Keratinocyte (primary cell): ENCODE data around the gene SLC8A3. TPM values are rescaled to one million over a fixed set of nuclear protein-coding genes. Genes with fewer than 3 reads are reported as not detected.
"Not testable (repeated sequence)": the region's sequence is repeated elsewhere in the genome, so short reads cannot be mapped to it uniquely, and the experiment has no call there.

Source experiments
- DNase-seq: peaks from one replicate; pipeline ENCODE4 v3.0.0-alpha.2; 2011; ENCODE audit warnings: low read depth, missing footprints, low spot score
- FAIRE-seq: peaks from 2 replicates; lab custom pipeline; 2011; peaks lifted over from hg19 to GRCh38; lab: Jason Lieb, UNC
- H2AFZ ChIP-seq: 2 replicates; pipeline ENCODE4 v1.6.0; 2012; ENCODE audit warnings: low read length, control low read depth, inconsistent platforms; ENCODE audit not compliant: control insufficient read depth
- H3K27ac ChIP-seq: 2 replicates; pipeline ENCODE4 v1.5.1; 2011; ENCODE audit warnings: low read length; ENCODE audit not compliant: control insufficient read depth, insufficient read depth
- H3K27me3 ChIP-seq: 3 replicates; pipeline ENCODE4 v1.6.0; 2011; ENCODE audit warnings: low read length; ENCODE audit not compliant: control insufficient read depth, insufficient read depth; ENCODE audit errors: extremely low read depth
- H3K36me3 ChIP-seq, 2 experiments: 2 replicates in 1 of 2; 3 replicates in 1 of 2; pipeline ENCODE4 v1.5.1; 2011; ENCODE audit warnings: low read length in 2 of 2, mild to moderate bottlenecking in 1 of 2; ENCODE audit not compliant: control insufficient read depth in 2 of 2, insufficient read depth in 2 of 2; ENCODE audit errors: extremely low read depth in 1 of 2
- H3K4me1 ChIP-seq: 3 replicates; pipeline ENCODE4 v1.5.1; 2011; ENCODE audit warnings: low read length; ENCODE audit not compliant: control insufficient read depth, insufficient read depth; ENCODE audit errors: extremely low read depth
- H3K4me2 ChIP-seq: 3 replicates; pipeline ENCODE4 v1.6.0; 2011; ENCODE audit warnings: low read depth, low read length; ENCODE audit not compliant: control insufficient read depth, insufficient read depth; ENCODE audit errors: extremely low read depth
- H3K4me3 ChIP-seq, 3 experiments: fragments of 200-600 bp in 1 of 3; sonication (generic) in 1 of 3; 2 replicates in 2 of 3; 3 replicates in 1 of 3; pipeline ENCODE4 v1.5.1; 2011 to 2016; ENCODE audit warnings: low read length in 3 of 3, mild to moderate bottlenecking in 3 of 3, control low read depth in 2 of 3, inconsistent platforms in 1 of 3, low read depth in 1 of 3, mixed read lengths in 1 of 3, mixed run types in 1 of 3, moderate library complexity in 1 of 3; ENCODE audit not compliant: control insufficient read depth in 2 of 3, insufficient read depth in 2 of 3; ENCODE audit errors: extremely low read depth in 1 of 3
- H3K79me2 ChIP-seq: 2 replicates; pipeline ENCODE4 v1.6.0; 2012; ENCODE audit warnings: low read length; ENCODE audit not compliant: control insufficient read depth, insufficient read depth
- H3K9ac ChIP-seq: 3 replicates; pipeline ENCODE4 v1.6.0; 2011; ENCODE audit warnings: low read length; ENCODE audit not compliant: control insufficient read depth, insufficient read depth; ENCODE audit errors: extremely low read depth
- H3K9me1 ChIP-seq: 3 replicates; pipeline ENCODE4 v1.6.0; 2011; ENCODE audit warnings: low read length; ENCODE audit not compliant: control insufficient read depth, insufficient read depth; ENCODE audit errors: extremely low read depth
- H3K9me3 ChIP-seq: 2 replicates; pipeline ENCODE4 v1.5.1; 2012; ENCODE audit warnings: low read depth, low read length; ENCODE audit not compliant: control insufficient read depth
- H4K20me1 ChIP-seq: 3 replicates; pipeline ENCODE4 v1.6.0; 2011; ENCODE audit warnings: low read length; ENCODE audit not compliant: control insufficient read depth, insufficient read depth; ENCODE audit errors: extremely low read depth
- CTCF ChIP-seq, 3 experiments: IDR thresholded peaks in 1 of 3; conservative IDR thresholded peaks in 1 of 3; optimal IDR thresholded peaks in 1 of 3; 2 replicates in 2 of 3; 3 replicates in 1 of 3; pipeline versions ENCODE3 to v1.5.1; 2011; ENCODE audit warnings: low read length in 3 of 3, mild to moderate bottlenecking in 3 of 3, moderate library complexity in 2 of 3, control low read depth in 1 of 3, inconsistent platforms in 1 of 3; ENCODE audit not compliant: insufficient read depth in 2 of 3; ENCODE audit errors: extremely low read depth in 1 of 3
- EZH2 ChIP-seq: IDR thresholded peaks from one replicate; pipeline ENCODE4 v1.6.1; 2012; ENCODE audit warnings: inconsistent platforms, mild to moderate bottlenecking, low read length, moderate library complexity
- dilution Hi-C: fragments of 300-500 bp; cut with MboI; formaldehyde crosslinking; loops from one replicate; pipeline ENCODE4 v1.7.0; 2020; ENCODE audit warnings: low sequenced_read_pairs; ENCODE audit not compliant: extremely low pct_ligation_motif_present
- polyA plus RNA-seq, 5 experiments: library from polyadenylated mRNA; depleted of rRNA in 3 of 5; stranded (reverse) in 3 of 5; stranded (forward) in 1 of 5; unstranded in 1 of 5; fragments of >200 nt; gene quantifications; 1 replicate in 1 of 5; 2 replicates in 3 of 5; 3 replicates in 1 of 5; pipeline versions ENCODE4 v1.2.1 to v1.2.3, GENCODE V29; 2011 to 2012; ENCODE audit warnings: missing spikeins in 2 of 5, low read depth in 1 of 5, low replicate concordance in 1 of 5

SLC8A3 gene
- polyA plus RNA-seq, 1 donor (not counting 4 experiments of a cell fraction or from before 2014, with no cell fraction given): not detected

- FAIRE-seq (no peak), DNase-seq (no peak)
- H3K27ac ChIP-seq: no peak overlapping the region
- H2AFZ ChIP-seq: no peak overlapping the region
- H3K9ac ChIP-seq: no peak overlapping the region
- dilution Hi-C loops: no loop called here
- H3K27me3 ChIP-seq: no peaks in the 10 kb centered on the region
- no peaks in the 10 kb centered on the region for H3K79me2 ChIP-seq
- no peaks in the 10 kb centered on the region for H3K9me3 ChIP-seq
- TF ChIP-seq CTCF (optimal IDR thresholded peaks at IDR 0.05 in 1 of 3, IDR thresholded peaks at IDR 0.05 in 1 of 3, conservative IDR thresholded peaks at IDR 0.05 in 1 of 3; ENCODE audit: extremely low read depth in 1 of 3, insufficient read depth in 2 of 3, low read length in 3 of 3) (no peak), EZH2 (no peak)
- no peaks in the 10 kb centered on the region for H4K20me1 ChIP-seq
- H3K4me1 ChIP-seq: no peaks in the 10 kb centered on the region
- H3K9me1 ChIP-seq: no peaks in the 10 kb centered on the region
- H3K4me3 ChIP-seq: no peak overlapping the region
- no peaks in the 10 kb centered on the region for H3K36me3 ChIP-seq
- H3K4me2 ChIP-seq: no peak overlapping the region
Measured at GRCh38 chr14:70234066-70234950, 45.6 kb upstream of the SLC8A3 start.

- H3K27me3 ChIP-seq, H3K36me3 ChIP-seq, DNase-seq, H3K27ac ChIP-seq, dilution Hi-C loops, H4K20me1 ChIP-seq, H3K4me2 ChIP-seq, H2AFZ ChIP-seq, FAIRE-seq, H3K9ac ChIP-seq, H3K79me2 ChIP-seq, H3K9me3 ChIP-seq, H3K9me1 ChIP-seq, H3K4me1 ChIP-seq, H3K4me3 ChIP-seq: not testable (repeated sequence)
Measured at GRCh38 chr14:70231756-70232544, 43.2 kb upstream of the SLC8A3 start.

- FAIRE-seq, H4K20me1 ChIP-seq, dilution Hi-C loops: not testable (repeated sequence)
Measured at GRCh38 chr14:70229877-70230640, 41.3 kb upstream of the SLC8A3 start.

More at GRCh38 chr14:70229877-70230640, 41.3 kb upstream of the SLC8A3 start:
- not testable (repeated sequence) for H3K79me2 ChIP-seq, H2AFZ ChIP-seq, H3K9me3 ChIP-seq, H3K27me3 ChIP-seq, H3K27ac ChIP-seq, H3K9me1 ChIP-seq, DNase-seq, H3K4me2 ChIP-seq, H3K9ac ChIP-seq, H3K36me3 ChIP-seq, H3K4me1 ChIP-seq, H3K4me3 ChIP-seq
